Stimulated activated CD4-positive, alpha-beta T cell treated with anti-CD3 and anti-CD28 coated beads, Interleukin-2, amount 100 ng/mL, for 4 hours (primary cell): ENCODE data around the gene LENEP.

Experiments
- DNase-seq: peaks from one replicate; pipeline ENCODE4 v3.0.0-alpha.2; 2020; ENCODE audit warnings: low read depth

LENEP gene

DNA sequence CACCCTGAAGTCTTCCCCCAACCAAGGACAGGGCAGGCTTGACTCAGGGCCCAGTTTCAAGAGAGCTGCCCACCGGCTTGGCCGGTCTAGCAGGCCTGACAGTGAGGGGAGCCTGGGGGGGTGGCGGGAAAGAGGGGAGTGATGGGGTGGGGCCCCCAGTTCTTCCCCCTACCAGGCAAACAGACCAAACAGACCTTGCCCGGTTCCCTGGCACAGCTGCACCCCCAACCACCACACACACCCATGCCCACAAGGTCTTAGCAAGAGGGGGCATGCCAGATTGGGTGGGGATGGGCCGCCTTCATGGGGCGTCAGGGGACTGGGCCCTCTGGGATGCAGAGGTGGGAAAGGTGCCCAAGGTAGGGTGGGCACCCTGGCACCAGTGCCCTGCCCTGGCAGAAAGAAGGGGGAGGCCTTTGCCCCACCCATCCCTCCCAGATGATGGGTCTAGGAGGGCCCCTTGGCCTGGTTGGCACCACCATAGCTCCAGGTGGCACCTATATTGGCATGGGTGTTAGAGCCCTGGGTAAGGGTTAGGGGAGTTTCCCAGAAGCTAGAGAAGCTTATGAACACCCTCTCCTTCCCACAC is 18.1 kb downstream of the LENEP start:
- DNase-seq = no peak

DNA sequence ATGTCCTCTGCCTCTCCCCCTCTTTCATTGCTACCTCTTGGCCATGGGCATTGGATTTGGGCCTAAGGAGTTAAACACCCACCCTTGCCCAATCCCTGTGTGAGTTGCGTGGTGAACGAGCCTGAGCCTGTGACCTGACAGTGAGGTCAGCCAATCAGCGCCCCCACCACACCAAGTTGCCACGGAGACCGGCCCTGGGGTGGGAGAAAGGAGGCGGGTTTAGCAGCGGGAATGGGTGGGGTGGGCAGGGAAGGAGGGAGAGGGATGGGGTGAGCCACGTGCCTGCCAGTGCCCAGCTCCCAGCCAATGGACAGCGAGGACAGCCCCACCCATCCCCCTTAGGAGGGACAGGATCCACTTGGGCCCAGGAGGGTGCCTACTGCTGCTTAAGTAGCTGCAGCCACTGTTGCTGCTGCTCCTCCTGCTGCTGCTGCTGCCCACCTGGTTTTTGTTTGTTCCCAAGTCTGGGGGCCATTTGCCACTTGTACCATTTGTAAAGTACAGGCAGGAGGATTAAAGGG is 18.7 kb downstream of the LENEP start:
- DNase-seq = no peak

- no peak for DNase-seq
These were observed 19.6 kb downstream of the LENEP start for GRCh38 chr1:155012776-155013602.

DNA sequence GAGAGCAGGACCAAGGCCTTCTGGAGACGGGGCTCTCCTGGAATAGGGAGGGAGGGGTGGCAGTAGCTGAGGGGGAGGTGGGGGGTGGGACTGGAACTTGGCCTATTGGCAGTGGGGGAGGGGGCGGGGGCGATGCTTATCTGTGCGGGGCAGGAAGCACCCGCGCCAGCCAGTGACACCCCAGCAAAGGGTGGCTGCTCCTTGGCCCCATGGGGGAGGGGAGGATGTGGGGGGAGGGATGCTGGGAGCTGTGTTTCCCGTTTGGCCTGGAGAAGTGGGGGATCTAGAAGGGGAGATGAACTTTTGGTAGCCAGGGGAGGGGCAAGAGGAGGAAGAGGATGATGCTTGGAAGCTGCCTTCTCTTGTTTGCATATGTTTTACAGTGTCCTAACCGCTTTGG is 20.2 kb downstream of the LENEP start:
- DNase-seq = no peak

DNA sequence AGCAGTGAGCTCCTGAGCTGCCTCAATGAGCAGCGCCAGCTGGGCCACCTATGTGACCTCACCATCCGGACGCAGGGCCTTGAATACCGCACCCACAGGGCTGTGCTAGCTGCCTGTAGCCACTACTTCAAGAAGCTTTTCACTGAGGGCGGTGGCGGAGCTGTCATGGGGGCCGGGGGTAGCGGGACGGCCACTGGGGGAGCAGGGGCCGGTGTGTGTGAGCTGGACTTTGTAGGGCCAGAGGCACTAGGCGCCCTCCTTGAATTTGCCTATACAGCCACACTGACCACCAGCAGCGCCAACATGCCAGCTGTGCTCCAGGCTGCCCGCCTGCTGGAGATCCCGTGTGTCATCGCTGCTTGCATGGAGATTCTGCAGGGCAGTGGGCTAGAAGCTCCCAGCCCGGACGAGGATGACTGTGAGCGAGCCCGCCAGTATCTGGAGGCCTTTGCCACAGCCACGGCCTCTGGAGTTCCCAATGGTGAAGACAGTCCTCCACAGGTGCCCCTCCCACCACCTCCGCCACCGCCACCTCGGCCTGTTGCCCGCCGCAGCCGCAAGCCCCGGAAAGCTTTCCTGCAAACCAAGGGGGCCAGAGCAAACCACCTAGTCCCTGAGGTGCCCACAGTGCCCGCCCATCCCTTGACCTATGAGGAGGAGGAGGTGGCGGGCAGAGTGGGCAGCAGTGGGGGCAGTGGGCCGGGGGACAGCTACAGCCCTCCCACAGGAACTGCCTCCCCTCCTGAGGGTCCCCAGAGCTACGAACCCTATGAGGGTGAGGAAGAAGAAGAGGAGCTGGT is 21.5 kb downstream of the LENEP start:
- DNase-seq = no peak

- DNase-seq = no peak
These were observed 22.3 kb downstream of the LENEP start for GRCh38 chr1:155015527-155016230.

- DNase-seq = no peak
These were observed 22.9 kb downstream of the LENEP start for GRCh38 chr1:155016231-155016831.

DNA sequence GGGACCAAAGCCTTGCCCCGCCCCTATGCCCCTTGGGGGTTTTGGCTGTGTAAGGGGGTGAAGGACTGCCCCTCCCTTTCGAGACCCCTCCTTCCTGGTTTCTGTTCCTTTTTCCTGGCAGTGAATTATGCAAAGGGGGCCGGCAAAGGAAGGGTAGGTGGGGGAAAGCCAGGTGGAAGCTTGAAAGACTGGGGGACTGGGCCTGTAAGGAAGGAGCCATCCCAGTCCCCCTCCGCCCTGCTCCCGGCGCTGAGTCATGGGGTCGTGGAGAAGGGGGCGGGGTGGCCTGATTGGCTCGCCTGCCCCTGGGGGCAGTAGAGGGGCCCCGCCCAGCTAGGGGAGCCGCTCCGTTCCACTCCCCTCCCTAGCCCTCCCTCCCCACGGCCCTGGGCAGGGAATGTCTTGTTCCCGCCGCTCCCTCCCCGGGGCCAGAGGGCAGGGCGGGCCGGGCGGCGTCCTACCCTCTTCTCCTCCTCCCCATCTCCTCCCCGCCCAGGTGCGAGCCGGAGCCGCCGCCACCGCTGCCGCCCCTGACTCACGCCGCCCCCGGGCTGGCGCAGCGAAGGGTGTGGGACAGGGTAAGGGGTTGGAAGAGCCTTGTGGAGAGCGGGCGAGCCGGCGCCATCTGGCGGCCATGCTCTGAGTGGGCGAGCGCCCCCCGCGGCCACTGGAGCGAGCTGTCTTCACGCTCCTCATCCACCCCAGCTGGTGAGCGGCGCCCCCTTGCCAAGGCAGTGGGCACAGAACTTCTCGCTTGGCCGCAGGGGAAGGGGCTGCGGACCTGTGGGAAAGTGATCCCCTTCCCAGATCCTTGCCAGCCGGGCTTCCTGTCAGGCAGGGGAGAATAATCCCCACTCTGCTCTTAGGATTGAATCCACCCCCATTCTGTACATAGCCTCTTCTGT is 23.9 kb downstream of the LENEP start:
- peak; percentile 95 for DNase-seq

GRCh38 chr1:155017946-155018316 is 24.5 kb downstream of the LENEP start:
- no peak for DNase-seq

DNA sequence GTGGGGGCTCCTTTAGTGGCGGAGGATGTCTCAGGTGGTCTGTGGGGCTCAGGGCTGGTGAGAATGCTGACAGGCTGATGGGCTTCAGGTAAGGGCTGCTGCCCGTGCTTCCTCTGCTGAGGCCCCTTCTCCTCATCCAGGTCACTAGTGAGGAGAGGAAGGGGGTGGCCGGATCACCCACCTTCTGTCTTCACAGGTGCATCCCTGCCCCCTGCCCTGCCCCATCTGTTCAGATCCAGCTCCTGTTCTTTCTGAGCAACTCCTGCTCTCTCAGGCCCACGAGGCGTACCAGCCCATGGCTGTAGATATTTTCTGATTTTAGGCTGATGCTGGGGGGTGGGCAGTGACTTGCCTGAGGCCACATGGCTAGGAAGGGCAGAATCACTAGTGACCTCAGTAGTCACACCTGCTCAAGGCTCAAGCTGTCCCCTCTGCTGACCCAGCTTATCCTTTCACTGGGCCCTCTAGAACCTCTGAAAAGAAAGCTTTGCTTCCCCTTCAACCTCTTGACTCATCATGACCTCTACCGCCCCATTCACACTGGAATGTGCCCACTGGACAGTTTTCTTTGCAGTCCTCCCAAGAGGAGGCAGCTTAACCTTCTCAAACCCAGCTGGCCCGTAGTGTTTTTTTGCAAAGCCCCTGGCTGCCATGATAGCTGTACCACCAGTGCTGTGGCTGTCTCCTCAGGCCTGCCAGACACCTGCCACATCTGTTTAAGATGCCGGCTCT is 25.4 kb downstream of the LENEP start:
- DNase-seq = no peak

DNA sequence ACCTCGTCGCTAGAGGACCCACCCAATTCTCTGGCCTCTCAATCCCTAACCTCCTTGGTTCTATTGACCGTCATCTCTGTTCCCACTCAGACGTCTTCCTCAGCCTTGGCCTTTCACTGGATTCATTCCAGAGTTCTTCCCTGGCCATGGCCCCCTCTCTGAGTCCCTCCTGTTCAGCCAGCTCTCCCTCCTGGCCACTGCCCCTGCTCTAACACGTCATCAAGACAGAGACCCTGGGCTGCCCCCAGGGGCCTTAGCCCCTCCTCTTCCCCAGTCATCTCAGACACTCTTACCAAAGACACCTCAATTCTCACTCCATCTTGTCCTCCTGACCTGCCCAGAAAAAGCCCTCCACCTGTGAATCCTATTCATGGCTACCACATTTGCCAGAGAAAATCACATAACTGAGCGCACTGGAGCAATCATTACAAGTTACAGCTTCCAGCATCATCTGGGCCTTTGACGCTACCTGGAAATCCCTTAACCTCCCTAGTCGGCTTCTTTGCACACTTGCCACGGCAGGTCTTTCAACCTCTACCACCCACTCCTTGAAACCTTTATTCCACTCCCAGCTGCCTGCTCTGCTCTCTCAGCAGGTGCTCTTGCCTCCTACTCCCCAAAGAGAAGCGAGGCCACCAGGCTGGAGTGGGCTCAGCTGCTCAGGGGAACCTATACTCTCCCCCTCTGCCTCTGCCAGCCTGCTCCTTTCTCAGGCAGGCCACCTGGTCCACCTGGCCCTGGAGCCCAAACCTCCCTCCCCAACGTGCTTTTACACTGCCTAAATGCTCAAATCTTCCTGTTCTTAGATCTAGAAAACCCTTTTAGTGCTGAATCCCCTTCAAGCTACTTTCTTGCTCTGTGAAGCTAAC is 26.2 kb downstream of the LENEP start:
- no peak for DNase-seq

GRCh38 chr1:155022136-155022926 is 28.9 kb downstream of the LENEP start:
- DNase-seq = no peak

GRCh38 chr1:155022927-155023236 is 29.5 kb downstream of the LENEP start:
- no peak for DNase-seq

GRCh38 chr1:155023627-155024026 is 30.2 kb downstream of the LENEP start:
- DNase-seq = no peak

- DNase-seq = no peak
These were observed 30.9 kb downstream of the LENEP start for GRCh38 chr1:155024315-155024714.

- DNase-seq = no peak
These were observed 32.8 kb downstream of the LENEP start for GRCh38 chr1:155026154-155026553.

DNA sequence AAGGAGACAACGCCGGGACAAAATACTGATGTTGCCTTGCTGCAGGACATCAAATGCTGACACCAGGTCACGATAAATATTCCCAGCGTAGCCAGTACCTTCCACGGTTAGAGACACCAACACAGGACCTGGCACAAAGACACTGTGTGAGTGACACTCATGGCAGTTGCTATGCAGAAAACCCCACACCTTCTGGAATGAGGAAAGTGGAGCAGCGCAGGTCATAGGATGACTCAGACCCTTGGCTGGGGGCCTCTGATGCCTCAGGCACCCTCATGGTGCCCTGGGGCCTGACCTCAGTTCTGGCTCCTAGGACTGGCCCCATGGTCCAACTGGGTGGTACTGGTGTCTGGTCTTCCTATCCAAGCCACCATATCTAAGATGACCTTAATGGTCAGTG is 33.2 kb downstream of the LENEP start:
- DNase-seq = no peak

GRCh38 chr1:155029513-155030242 is 36.3 kb downstream of the LENEP start:
- no peak for DNase-seq
